Measurements from ENCODE around the gene KHDRBS1.
"Not testable (repeated sequence)": the region's sequence is repeated elsewhere in the genome, so short reads cannot be mapped to it uniquely, and the experiment has no call there.

KHDRBS1 gene

DNA sequence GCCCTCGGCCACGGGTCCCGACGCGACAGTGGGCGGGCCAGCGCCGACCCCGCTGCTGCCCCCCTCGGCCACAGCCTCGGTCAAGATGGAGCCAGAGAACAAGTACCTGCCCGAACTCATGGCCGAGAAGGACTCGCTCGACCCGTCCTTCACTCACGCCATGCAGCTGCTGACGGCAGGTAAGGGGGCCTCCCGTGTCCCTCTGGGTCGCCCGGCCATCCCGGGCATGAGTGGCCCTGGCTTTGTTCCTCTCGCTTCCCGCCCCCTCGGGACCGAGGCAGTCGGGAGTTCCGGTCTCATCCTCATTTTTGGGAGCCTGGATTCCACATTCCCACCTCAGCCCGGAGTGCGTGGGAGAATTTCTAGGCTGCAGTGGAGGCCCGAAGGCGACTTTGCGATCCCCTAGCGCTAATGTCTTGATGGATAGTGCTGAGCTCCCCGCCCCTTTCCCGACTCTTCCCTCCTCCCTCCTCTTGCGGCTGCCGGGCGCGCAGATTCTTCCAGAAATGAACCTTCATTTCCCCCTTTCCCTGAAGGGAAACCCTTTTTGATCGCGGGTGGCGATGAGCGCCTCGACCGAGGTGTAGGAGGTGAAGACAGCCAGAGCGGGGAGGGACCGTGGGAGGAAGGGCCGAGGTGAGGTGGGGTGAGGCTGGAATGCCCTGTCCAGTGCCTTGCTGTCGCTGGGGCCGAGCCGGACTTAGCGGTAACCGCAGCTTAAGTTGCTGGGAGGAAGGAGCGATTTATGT is 705 bp downstream of the KHDRBS1 start:
- TF ChIP-seq, protein P1, sequence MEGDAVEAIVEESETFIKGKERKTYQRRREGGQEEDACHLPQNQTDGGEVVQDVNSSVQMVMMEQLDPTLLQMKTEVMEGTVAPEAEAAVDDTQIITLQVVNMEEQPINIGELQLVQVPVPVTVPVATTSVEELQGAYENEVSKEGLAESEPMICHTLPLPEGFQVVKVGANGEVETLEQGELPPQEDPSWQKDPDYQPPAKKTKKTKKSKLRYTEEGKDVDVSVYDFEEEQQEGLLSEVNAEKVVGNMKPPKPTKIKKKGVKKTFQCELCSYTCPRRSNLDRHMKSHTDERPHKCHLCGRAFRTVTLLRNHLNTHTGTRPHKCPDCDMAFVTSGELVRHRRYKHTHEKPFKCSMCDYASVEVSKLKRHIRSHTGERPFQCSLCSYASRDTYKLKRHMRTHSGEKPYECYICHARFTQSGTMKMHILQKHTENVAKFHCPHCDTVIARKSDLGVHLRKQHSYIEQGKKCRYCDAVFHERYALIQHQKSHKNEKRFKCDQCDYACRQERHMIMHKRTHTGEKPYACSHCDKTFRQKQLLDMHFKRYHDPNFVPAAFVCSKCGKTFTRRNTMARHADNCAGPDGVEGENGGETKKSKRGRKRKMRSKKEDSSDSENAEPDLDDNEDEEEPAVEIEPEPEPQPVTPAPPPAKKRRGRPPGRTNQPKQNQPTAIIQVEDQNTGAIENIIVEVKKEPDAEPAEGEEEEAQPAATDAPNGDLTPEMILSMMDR (IDR thresholded peaks at IDR 0.05; ENCODE audit: extremely low read depth, missing control alignments): no peak
- peak; percentile 22 for DNase-seq (ENCODE audit: low spot score)

DNA sequence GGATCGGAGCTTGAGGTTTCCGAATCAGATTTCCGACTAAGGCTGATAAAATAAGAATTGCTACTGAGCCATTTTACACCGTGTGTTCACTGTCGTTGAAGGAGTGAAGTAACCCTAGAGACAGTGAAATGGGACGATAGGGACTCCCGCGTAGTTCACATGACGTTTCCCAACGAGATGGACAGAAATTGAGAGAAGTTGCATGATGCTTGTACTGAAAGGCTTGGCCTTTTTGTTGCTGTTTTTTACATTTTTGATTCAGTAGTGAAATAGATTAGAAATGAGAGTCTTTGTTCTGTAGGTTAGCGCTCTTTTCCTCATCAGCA is 1.2 kb downstream of the KHDRBS1 start:
- TF ChIP-seq, protein P1 (IDR thresholded peaks at IDR 0.05; ENCODE audit: extremely low read depth, missing control alignments): no peak
- DNase-seq (ENCODE audit: low spot score): peak; percentile 18

DNA sequence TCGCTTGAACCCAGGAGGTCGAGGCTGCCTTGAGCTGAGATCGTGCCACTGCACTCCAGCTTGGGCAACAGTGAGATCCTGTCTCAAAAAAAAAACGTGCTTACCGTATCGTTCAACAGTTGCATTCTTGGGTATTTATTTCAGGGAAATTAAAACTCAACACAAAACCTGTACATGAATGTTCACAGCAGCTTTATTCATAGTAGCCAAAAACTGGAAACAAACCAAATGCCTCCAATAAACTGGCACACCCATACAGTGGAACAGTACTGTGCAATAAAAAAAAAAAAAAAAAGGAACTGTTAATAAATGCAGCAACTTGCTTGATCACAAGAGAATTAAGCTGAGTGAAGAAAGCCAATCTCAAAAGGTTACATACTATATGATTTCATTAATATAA is 6.7 kb downstream of the KHDRBS1 start:
- DNase-seq (ENCODE audit: low spot score): no peak
- TF ChIP-seq, protein P1 (IDR thresholded peaks at IDR 0.05; ENCODE audit: extremely low read depth, missing control alignments): no peak

DNA sequence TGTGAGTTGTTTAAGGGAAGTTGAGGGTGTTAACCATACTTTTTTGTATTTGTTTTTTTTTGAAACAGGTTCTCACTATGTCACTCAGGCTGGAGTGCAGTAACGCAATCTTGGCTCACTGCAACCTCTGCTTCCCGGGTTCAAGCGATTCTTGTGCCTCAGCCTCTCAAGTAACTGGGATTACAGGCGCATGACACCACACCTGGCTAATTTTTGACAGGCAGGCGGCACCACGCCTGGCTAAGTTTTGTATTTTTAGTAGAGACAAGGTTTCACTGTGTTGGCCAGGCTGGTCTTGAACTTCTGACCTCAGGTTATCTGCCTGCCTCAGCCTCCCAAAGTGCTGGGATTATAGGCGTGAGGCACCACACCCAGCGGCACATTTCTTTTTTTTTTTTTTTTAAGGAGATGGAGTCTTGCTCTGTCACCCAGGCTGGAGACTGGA is 7.9 kb downstream of the KHDRBS1 start:
- DNase-seq (ENCODE audit: low spot score): not testable (repeated sequence)

DNA sequence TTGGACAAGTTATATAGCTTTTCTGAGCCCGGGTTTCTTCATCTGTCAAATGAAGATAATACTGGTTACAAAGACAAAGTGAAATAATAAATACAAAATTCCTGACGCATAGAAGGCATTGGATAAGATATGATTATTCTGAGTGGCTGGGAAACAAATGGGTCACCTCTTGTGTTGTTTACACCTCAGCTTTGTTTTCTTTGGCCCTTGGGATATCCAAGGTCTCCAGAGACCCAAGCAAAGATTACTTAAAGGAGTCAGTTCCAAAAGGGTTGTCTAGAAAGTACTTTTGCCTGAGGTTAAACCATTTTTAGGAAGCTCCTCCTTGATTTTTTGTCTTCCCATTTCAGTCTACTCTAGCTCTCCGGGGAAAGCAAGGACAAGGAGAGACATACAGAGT is 9.7 kb downstream of the KHDRBS1 start:
- DNase-seq (ENCODE audit: low spot score): no peak
- TF ChIP-seq, protein P1 (IDR thresholded peaks at IDR 0.05; ENCODE audit: extremely low read depth, missing control alignments): no peak

DNA sequence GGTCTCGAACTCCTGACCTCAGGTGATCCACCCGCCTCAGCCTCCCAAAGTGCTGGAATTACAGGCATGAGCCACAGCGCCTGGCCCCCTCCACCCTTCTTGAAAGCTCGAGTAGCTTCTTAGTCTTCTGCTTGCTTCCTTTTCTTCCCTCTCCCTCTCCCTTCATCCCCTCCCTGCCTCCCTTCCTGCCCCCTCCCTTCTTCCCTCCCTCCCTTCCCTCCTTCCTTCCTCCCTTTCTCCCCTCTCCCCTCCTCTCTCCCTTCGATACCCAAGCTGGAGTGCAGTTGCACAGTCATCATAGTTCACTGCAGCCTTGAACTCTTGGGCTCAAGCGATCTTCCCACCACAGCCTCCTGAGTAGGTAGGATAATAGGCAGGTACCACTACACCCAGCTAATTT is 11.8 kb downstream of the KHDRBS1 start:
- TF ChIP-seq, protein P1 (IDR thresholded peaks at IDR 0.05; ENCODE audit: extremely low read depth, missing control alignments): no peak
- no peak for DNase-seq (ENCODE audit: low spot score)

DNA sequence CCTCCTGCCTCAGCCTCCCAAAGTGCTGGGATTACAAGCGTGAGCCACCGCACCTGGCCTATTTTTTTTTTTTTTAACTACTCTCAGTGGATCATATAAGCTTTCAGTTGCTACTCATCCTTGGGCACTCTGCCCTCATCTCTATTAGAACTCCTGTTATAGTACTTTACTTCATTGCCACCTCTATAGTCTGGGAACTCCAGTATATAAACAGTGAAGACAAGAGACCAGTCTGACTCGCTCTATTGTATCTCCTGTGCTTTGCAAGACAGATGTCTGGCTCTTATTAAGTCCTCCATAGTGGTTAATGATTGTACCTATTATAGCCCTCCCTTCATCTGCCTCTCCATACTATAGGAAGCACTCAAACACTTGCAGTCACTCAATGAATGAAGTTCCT is 15.1 kb downstream of the KHDRBS1 start:
- TF ChIP-seq, protein P1 (IDR thresholded peaks at IDR 0.05; ENCODE audit: extremely low read depth, missing control alignments): no peak
- DNase-seq (ENCODE audit: low spot score): no peak
